Measurements from ENCODE around the gene NME8. TPM values are rescaled to one million over a fixed set of nuclear protein-coding genes. Genes with fewer than 3 reads are reported as not detected.

NME8 gene
- total and polyA plus RNA-seq, 2 donors (not counting 3 experiments of a cell fraction or from before 2014, with no cell fraction given), result not detected

GRCh38 chr7:37918526-37918925, 70.1 kb downstream of the NME8 start:
- TF ChIP-seq MYC (IDR thresholded peaks at IDR 0.05; ENCODE audit: low read depth, low read length), result no peak
- TF ChIP-seq MAX (IDR thresholded peaks at IDR 0.05; ENCODE audit: insufficient read depth, insufficient read length), result no peak
- TF ChIP-seq, protein P1, sequence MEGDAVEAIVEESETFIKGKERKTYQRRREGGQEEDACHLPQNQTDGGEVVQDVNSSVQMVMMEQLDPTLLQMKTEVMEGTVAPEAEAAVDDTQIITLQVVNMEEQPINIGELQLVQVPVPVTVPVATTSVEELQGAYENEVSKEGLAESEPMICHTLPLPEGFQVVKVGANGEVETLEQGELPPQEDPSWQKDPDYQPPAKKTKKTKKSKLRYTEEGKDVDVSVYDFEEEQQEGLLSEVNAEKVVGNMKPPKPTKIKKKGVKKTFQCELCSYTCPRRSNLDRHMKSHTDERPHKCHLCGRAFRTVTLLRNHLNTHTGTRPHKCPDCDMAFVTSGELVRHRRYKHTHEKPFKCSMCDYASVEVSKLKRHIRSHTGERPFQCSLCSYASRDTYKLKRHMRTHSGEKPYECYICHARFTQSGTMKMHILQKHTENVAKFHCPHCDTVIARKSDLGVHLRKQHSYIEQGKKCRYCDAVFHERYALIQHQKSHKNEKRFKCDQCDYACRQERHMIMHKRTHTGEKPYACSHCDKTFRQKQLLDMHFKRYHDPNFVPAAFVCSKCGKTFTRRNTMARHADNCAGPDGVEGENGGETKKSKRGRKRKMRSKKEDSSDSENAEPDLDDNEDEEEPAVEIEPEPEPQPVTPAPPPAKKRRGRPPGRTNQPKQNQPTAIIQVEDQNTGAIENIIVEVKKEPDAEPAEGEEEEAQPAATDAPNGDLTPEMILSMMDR (IDR thresholded peaks at IDR 0.05; ENCODE audit: extremely low read depth in 1 of 2, insufficient read depth in 1 of 2, low read depth in 1 of 2, low read length in 2 of 2), result no peak
- TF ChIP-seq GATA2 (IDR thresholded peaks at IDR 0.05; ENCODE audit: insufficient read depth, insufficient read length, low read depth, low read length), result no peak
- TF ChIP-seq EZH2 (IDR thresholded peaks at IDR 0.05; ENCODE audit: borderline replicate concordance, low read depth, low read length, severe bottlenecking), result no peak
- TF ChIP-seq JUN (IDR thresholded peaks at IDR 0.05; ENCODE audit: borderline replicate concordance, insufficient read depth, insufficient read length, low read depth), result no peak
- TF ChIP-seq POLR2A (IDR thresholded peaks at IDR 0.05; ENCODE audit: low read depth, low read length), result no peak
- no peak for TF ChIP-seq FOS (IDR thresholded peaks at IDR 0.05; ENCODE audit: borderline replicate concordance, insufficient read depth, low read length)
- no peak for TF ChIP-seq POLR2AphosphoS5 (IDR thresholded peaks at IDR 0.05; ENCODE audit: insufficient read depth, low read depth, low read length)
- Histone ChIP-seq H3K9me1 (replicated peaks; ENCODE audit: control insufficient read depth, extremely low read depth, insufficient read depth, low read length) (no peaks in the 10 kb centered on the region), H3K4me2 (ENCODE audit: insufficient read depth, low read length) (no peak overlapping the region), H3K27ac (ENCODE audit: insufficient read depth, low read depth, low read length) (no peak overlapping the region), H2AFZ (ENCODE audit: low read depth, low read length) (no peak overlapping the region), H4K20me1 (replicated peaks; ENCODE audit: control insufficient read depth, extremely low read depth, insufficient read depth, low read length) (no peaks in the 10 kb centered on the region), H3K79me2 (ENCODE audit: control insufficient read depth, insufficient read depth, low read length) (no peaks in the 10 kb centered on the region), H3K27me3 (ENCODE audit: control insufficient read depth in 2 of 2, insufficient read depth in 2 of 2, low read length in 2 of 2) (peaks cover 27 to 42% of the 10 kb centered on the region in 2 experiments), H3K9ac (replicated peaks; ENCODE audit: extremely low read depth, insufficient read depth, low read length) (no peak overlapping the region), H3K4me3 (replicated peaks in 1 of 3; ENCODE audit: insufficient read depth in 1 of 3, low read depth in 1 of 3, low read length in 3 of 3) (no peak overlapping the region), H3K9me3 (replicated peaks; ENCODE audit: control insufficient read depth, insufficient read depth, low read length) (no peaks in the 10 kb centered on the region), H3K4me1 (ENCODE audit: control insufficient read depth, extremely low read depth, insufficient read depth, low read length) (peaks cover 4% of the 10 kb centered on the region), H3K36me3 (ENCODE audit: control insufficient read depth in 2 of 2, extremely low read depth in 1 of 2, insufficient read depth in 2 of 2, low read length in 2 of 2) (no peaks in the 10 kb centered on the region)
- intact Hi-C loops (cut with micrococcal nuclease), result loop anchor here (5.0 kb wide), 1 partner anchor 189 kb away; no protein-coding TSS in a partner anchor
- DNase-seq (ENCODE audit: low read depth, low spot score) (no peak), FAIRE-seq (no peak)
- CTCF ChIA-PET, result interaction anchor here (1.5 to 3.6 kb wide), 5 partner anchors 10 to 456 kb away, joined by 4 to 23 read pairs (median 14); no protein-coding TSS in a partner anchor
- dilution Hi-C loops (cut with MboI; ENCODE audit: extremely low pct_ligation_motif_present, low sequenced_read_pairs), result no loop called here
- BruUV-seq (replicated peaks), result no TSS peak
- POLR2A ChIA-PET, result no interaction called here

All from endothelial cell of umbilical vein (primary cell).